SK-N-SH treated with all-trans-retinoic acid at 6 μM for 48 hours (cell line): ENCODE measurements around the gene ATP8A2.
A peak's percentile ranks its signal among the peaks of the same experiment; 100 is the strongest.

Source experiments
- ATAC-seq: fragments of 200-7000 bp; cut with Tn5 transposase; 3 replicates; pipeline ENCODE4 v1.9.1; 2020; ENCODE audit warnings: mild to moderate bottlenecking, moderate library complexity
- ARNTL ChIP-seq: fragments of 450-650 bp; formaldehyde crosslinking; IDR thresholded peaks from 2 replicates; pipeline ENCODE4 v1.5.0; 2020; ENCODE audit warnings: low read depth, mild to moderate bottlenecking, moderate library complexity, borderline replicate concordance
- BACH2 ChIP-seq: fragments of 250-450 bp; sonication (Bioruptor Pico); IDR thresholded peaks from 2 replicates; pipeline ENCODE4 v1.9.0; 2021; ENCODE audit warnings: mild to moderate bottlenecking, borderline replicate concordance
- CREB5 ChIP-seq: fragments of 250-450 bp; sonication (Bioruptor Pico); IDR thresholded peaks from 2 replicates; pipeline ENCODE4 v1.5.1; 2020; ENCODE audit warnings: low read depth, mild to moderate bottlenecking, moderate library complexity
- CSDC2 ChIP-seq: fragments of 250-450 bp; sonication (Bioruptor Pico); IDR thresholded peaks from 2 replicates; pipeline ENCODE4 v1.5.0; 2020; ENCODE audit warnings: mild to moderate bottlenecking, moderate library complexity
- CSRNP3 ChIP-seq: fragments of 250-450 bp; sonication (Bioruptor Pico); IDR thresholded peaks from 2 replicates; pipeline ENCODE4 v1.5.1; 2021; ENCODE audit warnings: mild to moderate bottlenecking, moderate library complexity
- ESRRG ChIP-seq: fragments of 250-450 bp; sonication (Bioruptor Pico); IDR thresholded peaks from 2 replicates; pipeline ENCODE4 v1.6.1; 2021; ENCODE audit warnings: mild to moderate bottlenecking
- GLIS3 ChIP-seq: fragments of 250-450 bp; sonication (Bioruptor Pico); IDR thresholded peaks from 2 replicates; pipeline ENCODE4 v1.5.0; 2020; ENCODE audit warnings: mild to moderate bottlenecking, moderate library complexity
- ISL1 ChIP-seq: fragments of 250-450 bp; sonication (Bioruptor Pico); IDR thresholded peaks from 2 replicates; pipeline ENCODE4 v2.1.2; 2022; ENCODE audit warnings: mild to moderate bottlenecking, moderate library complexity
- OSR1 ChIP-seq: fragments of 250-450 bp; sonication (Bioruptor Pico); IDR thresholded peaks from 2 replicates; pipeline ENCODE4 v1.8.0; 2022; ENCODE audit warnings: moderate library complexity, mild to moderate bottlenecking, inconsistent platforms
- PATZ1 ChIP-seq: fragments of 250-450 bp; sonication (Bioruptor Pico); IDR thresholded peaks from 2 replicates; pipeline ENCODE4 v1.8.0; 2020; ENCODE audit warnings: mild to moderate bottlenecking, moderate library complexity, borderline replicate concordance
- POU6F1 ChIP-seq: fragments of 250-450 bp; sonication (Bioruptor Pico); IDR thresholded peaks from 2 replicates; pipeline ENCODE4 v1.8.0; 2021; ENCODE audit warnings: low read depth, mild to moderate bottlenecking, moderate library complexity, borderline replicate concordance
- RARB ChIP-seq: fragments of 250-450 bp; sonication (Bioruptor Pico); IDR thresholded peaks from 2 replicates; pipeline ENCODE4 v1.8.0; 2021; ENCODE audit warnings: mild to moderate bottlenecking, moderate library complexity
- SNAI2 ChIP-seq: fragments of 250-450 bp; sonication (Bioruptor Pico); IDR thresholded peaks from 2 replicates; pipeline ENCODE4 v1.5.0; 2020; ENCODE audit warnings: mild to moderate bottlenecking, moderate library complexity
- TCF4 ChIP-seq: fragments of 250-450 bp; sonication (Bioruptor Pico); IDR thresholded peaks from 2 replicates; pipeline ENCODE4 v1.8.0; 2021; ENCODE audit warnings: mild to moderate bottlenecking, moderate library complexity, borderline replicate concordance
- TOX ChIP-seq: fragments of 250-450 bp; sonication (Bioruptor Pico); IDR thresholded peaks from 2 replicates; pipeline ENCODE4 v1.8.0; 2021; ENCODE audit warnings: mild to moderate bottlenecking, moderate library complexity, borderline replicate concordance
- TSHZ2 ChIP-seq: fragments of 250-450 bp; sonication (Bioruptor Pico); IDR thresholded peaks from 2 replicates; pipeline ENCODE4 v1.5.0; 2020; ENCODE audit warnings: mild to moderate bottlenecking, moderate library complexity
- ZC3H10 ChIP-seq: fragments of 250-450 bp; sonication (Bioruptor Pico); IDR thresholded peaks from 2 replicates; pipeline ENCODE4 v1.5.1; 2021; ENCODE audit warnings: mild to moderate bottlenecking, moderate library complexity
- ZFP3 ChIP-seq: fragments of 250-450 bp; sonication (Bioruptor Pico); IDR thresholded peaks from 2 replicates; pipeline ENCODE4 v1.5.0; 2020; ENCODE audit warnings: mild to moderate bottlenecking, moderate library complexity
- ZFP30 ChIP-seq: fragments of 450-650 bp; formaldehyde crosslinking; IDR thresholded peaks from 2 replicates; pipeline ENCODE4 v1.5.0; 2022; ENCODE audit warnings: mild to moderate bottlenecking, moderate library complexity
- ZNF565 ChIP-seq: fragments of 450-650 bp; formaldehyde crosslinking; conservative IDR thresholded peaks from 2 replicates; pipeline ENCODE4 v1.5.0; 2020; ENCODE audit warnings: low read depth, mild to moderate bottlenecking, moderate library complexity
- ZNF70 ChIP-seq: fragments of 450-650 bp; formaldehyde crosslinking; IDR thresholded peaks from 2 replicates; pipeline ENCODE4 v1.5.0; 2020; ENCODE audit warnings: mild to moderate bottlenecking, moderate library complexity
- ZNF8 ChIP-seq: fragments of 450-650 bp; formaldehyde crosslinking; IDR thresholded peaks from 2 replicates; pipeline ENCODE4 v1.5.0; 2020; ENCODE audit warnings: mild to moderate bottlenecking, moderate library complexity

Gene ATP8A2

GRCh38 chr13:26047040-26047439, 675.3 kb downstream of the ATP8A2 start:
- TF ChIP-seq ARNTL (CRISPR knock-in tag): no peak
- TF ChIP-seq ISL1 (CRISPR knock-in tag): no peak
- TF ChIP-seq SNAI2 (CRISPR knock-in tag): no peak
- TF ChIP-seq ZNF8 (CRISPR knock-in tag): no peak
- no peak for TF ChIP-seq CSRNP3 (CRISPR knock-in tag)

GRCh38 chr13:26048741-26049140, 677.0 kb downstream of the ATP8A2 start:
- no peak for ATAC-seq
- no peak for TF ChIP-seq CSDC2 (CRISPR knock-in tag)
- TF ChIP-seq TCF4 (CRISPR knock-in tag): no peak
- no peak for TF ChIP-seq POU6F1
- TF ChIP-seq OSR1 (CRISPR knock-in tag): no peak
- TF ChIP-seq TSHZ2 (CRISPR knock-in tag): no peak
- TF ChIP-seq CSRNP3 (CRISPR knock-in tag): no peak
- no peak for TF ChIP-seq GLIS3 (CRISPR knock-in tag)
- TF ChIP-seq ESRRG (CRISPR knock-in tag): no peak
- TF ChIP-seq ZNF8 (CRISPR knock-in tag): no peak
- TF ChIP-seq ZFP3 (CRISPR knock-in tag): no peak
- TF ChIP-seq ZFP30: no peak
- no peak for TF ChIP-seq ISL1 (CRISPR knock-in tag)
- TF ChIP-seq TOX (CRISPR knock-in tag): no peak
- no peak for TF ChIP-seq ZNF70

More at GRCh38 chr13:26047040-26047439, 675.3 kb downstream of the ATP8A2 start:
- no peak for ATAC-seq

GRCh38 chr13:26050568-26051230, 678.9 kb downstream of the ATP8A2 start:
- peak; percentile 36 for ATAC-seq
- TF ChIP-seq RARB: no peak
- TF ChIP-seq TOX (CRISPR knock-in tag): no peak
- no peak for TF ChIP-seq GLIS3 (CRISPR knock-in tag)
- no peak for TF ChIP-seq CREB5 (CRISPR knock-in tag)
- TF ChIP-seq CSRNP3 (CRISPR knock-in tag): no peak
- TF ChIP-seq TCF4 (CRISPR knock-in tag): no peak
- TF ChIP-seq SNAI2 (CRISPR knock-in tag): no peak
- no peak for TF ChIP-seq ISL1 (CRISPR knock-in tag)
- TF ChIP-seq PATZ1: no peak
- no peak for TF ChIP-seq BACH2 (CRISPR knock-in tag)
- no peak for TF ChIP-seq POU6F1
- TF ChIP-seq OSR1 (CRISPR knock-in tag): no peak
- TF ChIP-seq ARNTL (CRISPR knock-in tag): no peak
- TF ChIP-seq ZNF565 (CRISPR knock-in tag): no peak
- no peak for TF ChIP-seq ZC3H10 (CRISPR knock-in tag)
